Kidney epithelial cell (primary cell): ENCODE measurements around the gene KCNQ5. TPM values are rescaled to one million over a fixed set of nuclear protein-coding genes. Genes with fewer than 3 reads are reported as not detected.

Experiments used
- DNase-seq: peaks from one replicate; pipeline ENCODE4 v3.0.0-alpha.2; 2010; ENCODE audit warnings: low read depth
- H3K27me3 ChIP-seq: 2 replicates; pipeline ENCODE4 v1.6.0; 2011; ENCODE audit warnings: low read length; ENCODE audit not compliant: control insufficient read depth, insufficient read depth
- H3K36me3 ChIP-seq: 2 replicates; pipeline ENCODE4 v1.5.1; 2011; ENCODE audit warnings: low read length; ENCODE audit not compliant: control insufficient read depth, insufficient read depth
- H3K4me3 ChIP-seq: 2 replicates; pipeline ENCODE4 v1.5.1; 2011; ENCODE audit warnings: low read depth, mild to moderate bottlenecking, control low read depth, low read length
- total RNA-seq: library from RNA; depleted of rRNA; stranded (reverse); fragments of >200 nt; gene quantifications from 2 replicates; pipeline ENCODE4 v1.2.3, GENCODE V29; 2015
- TF ChIP-seq, protein P1 (sequence below): IDR thresholded peaks from 2 replicates; pipeline ENCODE4 v1.5.1; 2011; ENCODE audit warnings: mild to moderate bottlenecking, moderate library complexity, low read length, control low read depth, inconsistent platforms; ENCODE audit not compliant: insufficient read depth, poor library complexity, severe bottlenecking

Gene KCNQ5
- total RNA-seq, 1 donor from 2014 or later, result 1.9 TPM

DNA sequence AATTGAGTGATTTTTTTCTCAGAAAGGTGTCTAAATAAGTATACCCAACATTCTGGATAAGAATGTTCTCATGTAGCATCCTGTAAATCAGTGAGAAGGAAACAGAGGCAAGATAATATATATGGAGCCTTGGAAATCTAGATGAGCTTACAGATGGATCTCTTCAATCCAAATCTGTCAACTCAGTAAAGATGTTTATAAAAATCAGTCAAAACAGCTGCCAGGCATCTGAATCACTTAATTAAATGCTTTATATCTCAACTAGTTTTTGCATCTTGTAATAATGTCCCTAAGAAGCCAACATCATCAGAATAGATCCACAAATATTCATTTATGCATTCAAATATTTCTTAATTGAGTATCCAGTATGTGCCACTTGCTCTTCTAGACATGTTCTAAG, 303.3 kb downstream of the KCNQ5 start:
- no peaks in the 10 kb centered on the region for H3K27me3 ChIP-seq
- TF ChIP-seq, protein P1, sequence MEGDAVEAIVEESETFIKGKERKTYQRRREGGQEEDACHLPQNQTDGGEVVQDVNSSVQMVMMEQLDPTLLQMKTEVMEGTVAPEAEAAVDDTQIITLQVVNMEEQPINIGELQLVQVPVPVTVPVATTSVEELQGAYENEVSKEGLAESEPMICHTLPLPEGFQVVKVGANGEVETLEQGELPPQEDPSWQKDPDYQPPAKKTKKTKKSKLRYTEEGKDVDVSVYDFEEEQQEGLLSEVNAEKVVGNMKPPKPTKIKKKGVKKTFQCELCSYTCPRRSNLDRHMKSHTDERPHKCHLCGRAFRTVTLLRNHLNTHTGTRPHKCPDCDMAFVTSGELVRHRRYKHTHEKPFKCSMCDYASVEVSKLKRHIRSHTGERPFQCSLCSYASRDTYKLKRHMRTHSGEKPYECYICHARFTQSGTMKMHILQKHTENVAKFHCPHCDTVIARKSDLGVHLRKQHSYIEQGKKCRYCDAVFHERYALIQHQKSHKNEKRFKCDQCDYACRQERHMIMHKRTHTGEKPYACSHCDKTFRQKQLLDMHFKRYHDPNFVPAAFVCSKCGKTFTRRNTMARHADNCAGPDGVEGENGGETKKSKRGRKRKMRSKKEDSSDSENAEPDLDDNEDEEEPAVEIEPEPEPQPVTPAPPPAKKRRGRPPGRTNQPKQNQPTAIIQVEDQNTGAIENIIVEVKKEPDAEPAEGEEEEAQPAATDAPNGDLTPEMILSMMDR, result no peak
- no peak overlapping the region for H3K4me3 ChIP-seq
- no peaks in the 10 kb centered on the region for H3K36me3 ChIP-seq
- no peak for DNase-seq

DNA sequence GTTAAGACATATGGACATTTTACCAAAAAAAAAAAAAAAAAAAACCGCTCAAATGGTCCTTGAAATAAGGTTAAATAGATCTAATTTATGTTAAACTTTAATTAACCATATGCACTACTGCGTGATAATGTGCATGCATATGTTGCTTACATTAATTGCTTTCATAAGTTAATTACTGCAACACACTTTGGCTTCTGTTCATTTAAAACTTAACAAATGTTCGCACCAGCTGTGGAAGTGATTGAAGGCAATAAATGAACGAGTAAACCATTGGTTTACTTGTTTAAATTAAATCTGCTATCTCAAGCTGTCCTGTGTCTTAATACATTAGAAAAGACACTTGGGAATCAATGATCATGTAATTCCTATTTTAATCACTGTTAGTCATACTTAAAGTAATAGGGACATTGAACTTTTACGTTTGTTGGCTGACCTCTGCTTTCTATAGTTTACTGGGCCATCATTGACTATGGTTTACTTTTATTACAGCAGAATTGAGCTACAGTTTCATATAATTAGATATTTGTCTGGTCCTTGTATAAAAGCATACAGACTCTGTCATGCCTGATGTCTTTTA, 308.8 kb downstream of the KCNQ5 start:
- Histone ChIP-seq H3K4me3 (no peak overlapping the region), H3K36me3 (no peaks in the 10 kb centered on the region), H3K27me3 (no peaks in the 10 kb centered on the region)
- TF ChIP-seq, protein P1, result no peak
- no peak for DNase-seq

DNA sequence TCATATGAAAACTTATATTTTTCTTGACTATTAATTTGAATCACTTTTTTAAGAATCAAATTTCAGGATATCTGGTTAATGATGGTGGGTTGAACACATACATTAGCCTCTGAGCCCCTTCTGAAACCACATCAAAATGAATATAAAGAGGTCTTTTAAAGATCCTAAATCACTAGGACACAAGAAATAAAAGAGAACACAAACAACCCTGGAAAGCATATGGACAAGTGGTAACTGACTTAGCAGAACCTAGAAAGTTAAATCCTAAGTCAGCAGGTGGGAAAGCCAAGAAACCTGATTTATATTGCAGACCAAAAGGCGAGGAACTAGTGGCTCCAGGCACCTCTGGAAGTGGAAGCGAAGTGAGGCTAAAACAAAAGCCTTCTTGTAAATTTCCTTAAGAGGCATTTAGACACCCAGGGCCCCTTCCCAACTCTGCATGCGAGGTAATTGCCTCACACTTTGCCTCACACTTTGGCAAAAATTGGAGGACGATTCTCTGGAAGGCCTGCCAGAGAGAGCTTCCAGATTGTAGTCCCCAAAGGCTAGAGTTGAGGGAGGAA, 309.5 kb downstream of the KCNQ5 start:
- TF ChIP-seq, protein P1, result no peak
- no peaks in the 10 kb centered on the region for H3K36me3 ChIP-seq
- DNase-seq, result no peak
- no peaks in the 10 kb centered on the region for H3K27me3 ChIP-seq
- H3K4me3 ChIP-seq, result no peak overlapping the region

DNA sequence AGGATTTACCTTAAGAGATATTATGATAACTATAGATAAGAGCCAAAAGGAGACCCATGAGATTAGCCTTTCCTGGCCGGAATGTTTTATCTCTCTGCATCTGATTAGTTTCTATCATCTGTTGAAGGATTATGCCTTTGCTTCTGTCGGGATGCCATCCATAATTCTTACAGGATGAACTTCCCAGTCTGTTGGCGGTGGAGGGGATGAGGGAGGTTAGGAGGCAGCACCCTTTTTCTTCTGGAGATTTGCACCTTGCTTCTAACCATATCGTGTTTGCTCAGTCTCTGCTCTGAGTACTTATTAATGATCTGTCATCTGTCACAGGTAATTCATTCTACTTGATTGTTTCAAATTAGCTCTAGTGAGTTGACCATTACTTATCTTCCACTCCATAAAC, 311.4 kb downstream of the KCNQ5 start:
- DNase-seq, result no peak
- TF ChIP-seq, protein P1, result no peak
- Histone ChIP-seq H3K36me3 (no peaks in the 10 kb centered on the region), H3K27me3 (no peaks in the 10 kb centered on the region), H3K4me3 (no peak overlapping the region)

DNA sequence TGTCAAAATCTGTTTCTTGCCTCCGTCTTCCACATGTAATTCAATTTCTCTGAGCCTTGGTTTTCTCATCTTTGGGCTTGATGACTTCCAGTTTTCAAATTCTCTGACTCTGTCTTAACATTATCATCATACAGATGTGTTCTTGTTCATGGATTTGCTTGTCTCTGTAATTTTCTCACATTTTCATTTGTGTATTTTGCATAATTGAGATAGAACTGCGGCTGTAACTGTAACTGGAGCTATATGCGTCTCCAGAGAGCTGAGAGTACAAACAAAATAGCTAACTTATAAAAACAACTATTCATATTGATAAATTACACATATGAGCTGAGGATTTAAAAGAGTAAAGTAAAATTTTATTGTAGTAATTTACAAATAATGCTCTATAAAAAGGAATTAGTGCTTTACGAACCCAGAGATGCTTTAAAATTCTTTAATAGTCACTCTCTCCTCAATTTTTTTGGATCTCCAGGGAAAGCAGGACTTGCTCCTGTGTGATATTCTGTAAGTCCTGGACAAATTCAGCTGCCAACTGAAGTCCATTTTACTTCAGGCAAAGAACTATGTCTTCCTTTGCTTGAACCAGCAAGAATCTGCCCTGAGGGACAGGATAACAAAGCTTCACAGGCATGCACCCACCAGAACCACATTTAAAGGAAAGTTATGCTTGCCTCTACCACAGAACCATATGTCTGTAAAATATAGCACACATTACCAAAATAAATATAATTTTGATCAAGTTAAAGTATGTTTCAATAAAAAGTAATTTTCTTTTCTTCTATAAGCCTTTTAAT, 315.1 kb downstream of the KCNQ5 start:
- TF ChIP-seq, protein P1, result no peak
- no peak overlapping the region for H3K4me3 ChIP-seq
- no peaks in the 10 kb centered on the region for H3K36me3 ChIP-seq
- no peaks in the 10 kb centered on the region for H3K27me3 ChIP-seq
- no peak for DNase-seq
